K562 (cell line): Measurements from ENCODE around the gene LRRC74B. TPM values are rescaled to one million over a fixed set of nuclear protein-coding genes. Genes with fewer than 3 reads are reported as not detected.

Source experiments
- FOXK1 ChIP-seq: sonication (generic); formaldehyde crosslinking; IDR thresholded peaks from 2 replicates; pipeline ENCODE4 v1.8.0; 2022; ENCODE audit warnings: missing genetic modification reagents, mild to moderate bottlenecking, borderline replicate concordance
- MAFK ChIP-seq: IDR thresholded peaks from 2 replicates; pipeline ENCODE4 v1.6.1; 2011; ENCODE audit warnings: low read length, improper control_type of control experiment
- MCM3 ChIP-seq: fragments of 450-650 bp; IDR thresholded peaks from 2 replicates; pipeline ENCODE4 v1.6.1; 2016
- ZNF232 ChIP-seq: sonication (generic); formaldehyde crosslinking; IDR thresholded peaks from 2 replicates; pipeline ENCODE4 v1.8.0; 2022; ENCODE audit warnings: mild to moderate bottlenecking, missing genetic modification reagents
- ZNF696 ChIP-seq: fragments of 250-450 bp; sonication (Bioruptor Pico); conservative IDR thresholded peaks from 2 replicates; pipeline ENCODE4 v1.4.0; 2020; ENCODE audit warnings: mild to moderate bottlenecking, moderate library complexity
- polyA plus RNA-seq, 8 experiments: library from polyadenylated mRNA; depleted of rRNA in 4 of 8; stranded (reverse) in 5 of 8; unstranded in 3 of 8; fragments of >200 nt; fragmentation: Nextera tagmentation in 2 of 8; fragmentation: Illumina TruSeq in 1 of 8; extraction: Ambion mirVana in 2 of 8; extraction: Trizol in 1 of 8; gene quantifications; 2 replicates each; pipeline versions ENCODE4 v1.2.1 to v1.2.3, GENCODE V29; 2011 to 2014; ENCODE audit warnings: inconsistent platforms in 1 of 8, missing spikeins in 1 of 8
- total RNA-seq, 7 experiments: library from RNA; depleted of rRNA in 6 of 7; stranded (reverse); fragments of >200 nt in 6 of 7; fragmentation: Illumina TruSeq in 2 of 7; extraction: Trizol in 2 of 7; gene quantifications; 2 replicates each; pipeline versions ENCODE4 v1.2.1 to v1.2.3, GENCODE V29; 2011 to 2021; ENCODE audit warnings: low replicate concordance in 1 of 7
- TF ChIP-seq, protein P1 (sequence below): sonication (generic); formaldehyde crosslinking; IDR thresholded peaks from 2 replicates; pipeline ENCODE4 v1.8.0; 2022; ENCODE audit warnings: mild to moderate bottlenecking, missing genetic modification reagents

LRRC74B gene
- total and polyA plus RNA-seq, 9 of the 15 experiments (the other 6 are each of a cell fraction or from before 2014, with no cell fraction given), result not detected

DNA sequence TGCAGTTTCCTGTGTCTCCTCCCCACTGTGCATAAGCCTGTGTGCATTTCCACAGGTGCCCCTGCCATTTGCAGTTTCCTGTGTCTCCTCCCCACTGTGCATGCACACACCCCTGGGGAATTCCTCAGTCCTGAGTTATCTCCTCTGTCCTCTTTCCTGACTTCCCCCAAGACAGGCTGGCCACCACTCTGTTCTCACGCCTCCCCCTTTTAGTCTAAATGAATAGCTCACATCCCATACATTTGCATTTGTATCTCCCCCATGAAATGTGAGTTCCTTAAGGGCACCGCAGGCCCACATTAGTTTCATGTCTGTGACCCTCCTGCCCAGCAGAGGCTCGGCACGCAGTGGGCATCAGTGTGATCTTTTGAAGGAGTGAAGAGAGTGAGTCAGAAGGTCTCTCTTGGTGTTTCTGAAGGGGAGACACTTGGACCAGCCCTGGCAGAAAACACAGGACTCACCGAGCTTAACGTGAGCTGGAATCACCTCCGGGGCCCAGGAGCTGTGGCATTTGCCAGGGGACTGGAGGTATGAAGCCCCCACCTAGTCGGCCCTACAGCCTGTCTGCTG, 6.2 kb downstream of the LRRC74B start (continued):
- no peak for TF ChIP-seq ZNF696
- TF ChIP-seq FOXK1, result peak; percentile 26; the same call in 1 of the 2 replicates
- TF ChIP-seq, protein P1, sequence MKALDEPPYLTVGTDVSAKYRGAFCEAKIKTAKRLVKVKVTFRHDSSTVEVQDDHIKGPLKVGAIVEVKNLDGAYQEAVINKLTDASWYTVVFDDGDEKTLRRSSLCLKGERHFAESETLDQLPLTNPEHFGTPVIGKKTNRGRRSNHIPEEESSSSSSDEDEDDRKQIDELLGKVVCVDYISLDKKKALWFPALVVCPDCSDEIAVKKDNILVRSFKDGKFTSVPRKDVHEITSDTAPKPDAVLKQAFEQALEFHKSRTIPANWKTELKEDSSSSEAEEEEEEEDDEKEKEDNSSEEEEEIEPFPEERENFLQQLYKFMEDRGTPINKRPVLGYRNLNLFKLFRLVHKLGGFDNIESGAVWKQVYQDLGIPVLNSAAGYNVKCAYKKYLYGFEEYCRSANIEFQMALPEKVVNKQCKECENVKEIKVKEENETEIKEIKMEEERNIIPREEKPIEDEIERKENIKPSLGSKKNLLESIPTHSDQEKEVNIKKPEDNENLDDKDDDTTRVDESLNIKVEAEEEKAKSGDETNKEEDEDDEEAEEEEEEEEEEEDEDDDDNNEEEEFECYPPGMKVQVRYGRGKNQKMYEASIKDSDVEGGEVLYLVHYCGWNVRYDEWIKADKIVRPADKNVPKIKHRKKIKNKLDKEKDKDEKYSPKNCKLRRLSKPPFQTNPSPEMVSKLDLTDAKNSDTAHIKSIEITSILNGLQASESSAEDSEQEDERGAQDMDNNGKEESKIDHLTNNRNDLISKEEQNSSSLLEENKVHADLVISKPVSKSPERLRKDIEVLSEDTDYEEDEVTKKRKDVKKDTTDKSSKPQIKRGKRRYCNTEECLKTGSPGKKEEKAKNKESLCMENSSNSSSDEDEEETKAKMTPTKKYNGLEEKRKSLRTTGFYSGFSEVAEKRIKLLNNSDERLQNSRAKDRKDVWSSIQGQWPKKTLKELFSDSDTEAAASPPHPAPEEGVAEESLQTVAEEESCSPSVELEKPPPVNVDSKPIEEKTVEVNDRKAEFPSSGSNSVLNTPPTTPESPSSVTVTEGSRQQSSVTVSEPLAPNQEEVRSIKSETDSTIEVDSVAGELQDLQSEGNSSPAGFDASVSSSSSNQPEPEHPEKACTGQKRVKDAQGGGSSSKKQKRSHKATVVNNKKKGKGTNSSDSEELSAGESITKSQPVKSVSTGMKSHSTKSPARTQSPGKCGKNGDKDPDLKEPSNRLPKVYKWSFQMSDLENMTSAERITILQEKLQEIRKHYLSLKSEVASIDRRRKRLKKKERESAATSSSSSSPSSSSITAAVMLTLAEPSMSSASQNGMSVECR (CRISPR knock-in tag), result no peak
- 0 out of 2 replicates have a peak, but pooled peaks have one; percentile 25 for TF ChIP-seq MCM3
- TF ChIP-seq MAFK, result 0 out of 2 replicates have a peak, but pooled peaks have one; percentile 12
- 0 out of 2 replicates have a peak, but pooled peaks have one; percentile 23 for TF ChIP-seq ZNF232 (CRISPR knock-in tag)
